ENCODE results near the gene TMEM117. TPM values are rescaled to one million over a fixed set of nuclear protein-coding genes. Genes with fewer than 3 reads are reported as not detected.
"Not testable (repeated sequence)": the region's sequence is repeated elsewhere in the genome, so short reads cannot be mapped to it uniquely, and the experiment has no call there.

Gene TMEM117
- polyA plus RNA-seq, 3 donors from 2014 or later, result 2.0 to 7.8 (median 4.0) TPM

GRCh38 chr12:44158746-44159145 lies 322.9 kb downstream of the TMEM117 start:
- DNase-seq, result no peak
- no peaks in the 10 kb centered on the region for H3K27me3 Mint-ChIP-seq (ENCODE audit: low read depth in 3 of 3)
- H3K9me3 Mint-ChIP-seq, result peaks cover 0 to 3% (median 0%) of the 10 kb centered on the region in 6 donors
- H3K27ac Mint-ChIP-seq, result no peak overlapping the region
- H3K36me3 Mint-ChIP-seq, result no peaks in the 10 kb centered on the region
- no peaks in the 10 kb centered on the region for H3K4me1 Mint-ChIP-seq
- no peak overlapping the region for H3K4me3 Mint-ChIP-seq

DNA sequence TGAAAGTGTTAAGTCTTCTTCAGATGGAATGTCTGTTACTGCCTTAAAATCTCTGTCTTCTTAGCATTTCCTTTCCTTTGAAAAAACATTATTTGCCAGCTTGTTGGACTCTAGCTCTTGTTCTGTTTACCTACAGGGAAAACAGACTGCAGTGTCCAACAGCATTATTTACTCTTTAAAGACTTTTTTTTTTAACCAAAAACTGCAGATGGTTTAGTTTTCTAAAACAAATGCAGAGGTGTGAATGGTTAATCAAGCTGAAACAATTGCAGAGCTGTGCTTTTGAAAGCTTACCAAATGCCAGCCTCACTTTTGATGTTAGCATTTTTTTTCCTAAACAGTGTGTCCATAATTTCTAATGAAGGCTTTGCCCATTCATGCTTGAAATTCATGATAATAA lies 323.3 kb downstream of the TMEM117 start:
- Mint-ChIP-seq H3K4me3 (no peak overlapping the region), H3K36me3 (no peaks in the 10 kb centered on the region), H3K9me3 (peaks cover 0 to 3% (median 0%) of the 10 kb centered on the region in 6 donors), H3K4me1 (no peaks in the 10 kb centered on the region), H3K27ac (no peak overlapping the region), H3K27me3 (ENCODE audit: low read depth in 3 of 3) (no peaks in the 10 kb centered on the region)
- no peak for DNase-seq

GRCh38 chr12:44159862-44160261 lies 324.0 kb downstream of the TMEM117 start:
- H3K36me3 Mint-ChIP-seq, result no peaks in the 10 kb centered on the region
- DNase-seq, result no peak
- no peak overlapping the region for H3K27ac Mint-ChIP-seq
- no peaks in the 10 kb centered on the region for H3K27me3 Mint-ChIP-seq (ENCODE audit: low read depth in 3 of 3)
- peaks cover 0 to 3% (median 0%) of the 10 kb centered on the region in 6 donors for H3K9me3 Mint-ChIP-seq
- H3K4me1 Mint-ChIP-seq, result no peaks in the 10 kb centered on the region
- no peak overlapping the region for H3K4me3 Mint-ChIP-seq

DNA sequence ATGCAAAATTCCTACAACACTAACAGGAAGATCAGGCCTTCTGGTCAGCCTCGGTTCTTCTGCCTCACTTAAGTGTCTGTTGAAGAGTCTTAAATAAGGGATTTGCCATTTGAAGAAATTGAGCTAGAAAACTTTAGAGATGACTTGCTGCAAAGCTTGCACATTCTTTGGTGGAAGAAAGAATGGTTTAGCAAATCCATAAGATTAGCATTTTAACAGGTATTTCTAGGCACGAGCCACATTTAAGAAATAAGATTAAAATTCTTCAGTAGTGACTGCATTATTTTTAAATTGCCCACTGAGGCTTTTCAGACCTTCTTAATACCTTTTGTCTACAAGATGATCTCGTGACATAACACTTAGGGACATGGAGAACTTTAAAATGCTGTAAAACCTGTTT lies 327.1 kb downstream of the TMEM117 start:
- Mint-ChIP-seq H3K27ac (no peak overlapping the region), H3K9me3 (peaks cover 0 to 6% (median under 1%) of the 10 kb centered on the region in 6 donors)
- DNase-seq, result no peak

GRCh38 chr12:44174053-44174452 lies 338.2 kb downstream of the TMEM117 start:
- Mint-ChIP-seq H3K36me3 (peaks cover 3 to 8% (median 4%) of the 10 kb centered on the region in 3 donors), H3K4me3 (no peak overlapping the region), H3K27me3 (ENCODE audit: low read depth in 3 of 3) (peaks cover 0 to 4% (median 2%) of the 10 kb centered on the region in 3 donors), H3K4me1 (no peaks in the 10 kb centered on the region), H3K27ac (no peak overlapping the region), H3K9me3 (peaks cover 5 to 23% (median 9%) of the 10 kb centered on the region in 6 donors)
- no peak for DNase-seq

More for the DNA sequence above, 327.1 kb downstream of the TMEM117 start:
- no peak overlapping the region for H3K4me3 Mint-ChIP-seq
- no peaks in the 10 kb centered on the region for H3K36me3 Mint-ChIP-seq
- peaks cover 0 to 2% (median 0%) of the 10 kb centered on the region in 3 donors for H3K27me3 Mint-ChIP-seq (ENCODE audit: low read depth in 3 of 3)
- no peaks in the 10 kb centered on the region for H3K4me1 Mint-ChIP-seq

DNA sequence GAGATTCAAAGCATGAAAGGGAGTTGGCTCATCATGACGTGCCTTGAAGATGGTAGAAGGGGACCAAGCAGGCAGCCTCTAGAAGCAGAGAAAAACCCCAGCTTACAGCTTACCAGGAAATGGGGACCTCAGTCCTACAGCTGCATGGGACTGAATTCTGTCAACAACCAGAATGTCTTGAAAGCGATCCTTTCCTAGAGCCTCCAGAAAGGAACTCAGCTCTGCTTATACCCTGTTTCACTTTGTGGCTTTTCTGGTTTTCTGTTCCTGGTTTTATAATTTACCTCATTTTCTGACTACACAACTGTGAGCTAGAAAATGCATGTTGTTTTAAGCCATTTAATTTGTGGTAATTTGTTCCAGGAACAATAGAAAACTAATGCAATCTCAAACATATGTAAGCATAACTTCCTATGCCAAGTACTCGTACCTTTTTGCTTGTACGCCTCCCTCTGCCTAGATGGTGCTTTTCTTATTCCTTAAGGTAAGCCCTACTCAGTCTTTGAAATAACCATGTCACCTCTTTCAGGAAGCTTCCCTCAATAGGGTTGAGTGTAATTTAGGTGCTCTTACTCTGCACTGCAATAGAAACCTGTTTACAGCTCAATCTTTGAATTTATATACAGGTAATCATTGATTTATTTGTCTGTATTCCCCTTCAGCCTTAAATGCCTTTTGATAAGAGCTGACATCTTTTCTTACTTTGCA lies 348.8 kb downstream of the TMEM117 start:
- DNase-seq, result no peak
- Mint-ChIP-seq H3K4me1 (no peaks in the 10 kb centered on the region), H3K27me3 (ENCODE audit: low read depth in 3 of 3) (peaks cover 0 to 3% (median 2%) of the 10 kb centered on the region in 3 donors), H3K27ac (no peak overlapping the region), H3K9me3 (peaks cover 0 to 9% (median 2%) of the 10 kb centered on the region in 6 donors), H3K36me3 (no peaks in the 10 kb centered on the region), H3K4me3 (no peak overlapping the region)

- peaks cover 0 to 3% (median 2%) of the 10 kb centered on the region in 3 donors for H3K27me3 Mint-ChIP-seq (ENCODE audit: low read depth in 3 of 3)
- H3K36me3 Mint-ChIP-seq, result no peaks in the 10 kb centered on the region
- no peaks in the 10 kb centered on the region for H3K4me1 Mint-ChIP-seq
- no peak overlapping the region for H3K27ac Mint-ChIP-seq
- H3K4me3 Mint-ChIP-seq, result no peak overlapping the region
- no peak for DNase-seq
- H3K9me3 Mint-ChIP-seq, result peaks cover 0 to 6% (median 2%) of the 10 kb centered on the region in 6 donors
These were observed 357.4 kb downstream of the TMEM117 start for GRCh38 chr12:44193281-44193680.

DNA sequence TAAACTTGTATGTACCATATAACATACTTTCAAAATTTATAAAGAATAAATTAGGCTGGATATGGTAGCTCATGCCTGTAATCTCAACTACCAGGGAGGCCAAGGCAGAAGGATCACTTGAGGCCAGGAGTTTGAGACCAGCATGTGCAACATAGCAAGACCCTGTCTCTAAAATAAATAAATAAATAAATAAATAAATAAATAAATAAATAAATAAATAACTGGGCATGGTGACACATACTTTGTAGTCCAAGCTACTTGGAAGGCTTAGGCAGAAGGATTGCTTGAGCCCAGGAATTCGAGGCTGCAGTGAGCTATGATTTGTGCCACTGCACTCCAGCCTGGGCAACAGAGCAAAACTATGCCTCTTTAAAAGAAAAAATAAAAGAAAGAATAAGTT lies 359.8 kb downstream of the TMEM117 start:
- H3K4me1 Mint-ChIP-seq; DNase-seq; H3K27me3 Mint-ChIP-seq (ENCODE audit: low read depth in 3 of 3): not testable (repeated sequence)

DNA sequence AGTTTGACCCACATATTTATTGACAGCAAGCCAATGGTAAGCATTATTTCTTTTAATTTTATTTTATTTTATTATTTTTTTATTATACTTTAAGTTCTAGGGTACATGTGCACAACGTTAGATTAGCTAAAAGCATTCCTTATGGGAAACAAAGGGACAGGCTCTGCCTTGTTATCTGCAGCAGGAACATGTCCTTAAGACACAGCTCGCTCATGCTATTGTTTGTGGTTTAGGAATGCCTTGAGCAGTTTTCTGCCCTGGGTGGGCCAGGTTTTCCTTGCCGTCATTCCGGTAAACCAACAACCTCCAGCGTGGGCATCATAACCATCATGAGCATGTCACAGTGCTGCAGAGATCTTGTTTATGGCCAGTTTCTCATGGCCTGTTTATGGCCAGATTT lies 370.2 kb downstream of the TMEM117 start:
- H3K27me3 Mint-ChIP-seq (ENCODE audit: low read depth in 3 of 3), result no peaks in the 10 kb centered on the region
- no peaks in the 10 kb centered on the region for H3K4me1 Mint-ChIP-seq
- peaks cover 0 to 42% (median 18%) of the 10 kb centered on the region in 6 donors for H3K9me3 Mint-ChIP-seq
- no peak for DNase-seq
- H3K4me3 Mint-ChIP-seq, result no peak overlapping the region
- H3K27ac Mint-ChIP-seq, result no peak overlapping the region
- peaks cover 6 to 13% (median 9%) of the 10 kb centered on the region in 3 donors for H3K36me3 Mint-ChIP-seq

More for the DNA sequence above, 359.8 kb downstream of the TMEM117 start:
- H3K36me3 Mint-ChIP-seq, H3K4me3 Mint-ChIP-seq, H3K27ac Mint-ChIP-seq: not testable (repeated sequence)
- H3K9me3 Mint-ChIP-seq, result peaks cover 0 to 11% (median 3%) of the 10 kb centered on the region in 6 donors

- Mint-ChIP-seq H3K9me3 (peaks cover 0 to 9% (median 5%) of the 10 kb centered on the region in 6 donors), H3K27me3 (ENCODE audit: low read depth in 3 of 3) (peaks cover 0 to 4% (median 1%) of the 10 kb centered on the region in 3 donors), H3K27ac (no peak overlapping the region)
These were observed 381.4 kb downstream of the TMEM117 start for GRCh38 chr12:44217146-44217883.

DNA sequence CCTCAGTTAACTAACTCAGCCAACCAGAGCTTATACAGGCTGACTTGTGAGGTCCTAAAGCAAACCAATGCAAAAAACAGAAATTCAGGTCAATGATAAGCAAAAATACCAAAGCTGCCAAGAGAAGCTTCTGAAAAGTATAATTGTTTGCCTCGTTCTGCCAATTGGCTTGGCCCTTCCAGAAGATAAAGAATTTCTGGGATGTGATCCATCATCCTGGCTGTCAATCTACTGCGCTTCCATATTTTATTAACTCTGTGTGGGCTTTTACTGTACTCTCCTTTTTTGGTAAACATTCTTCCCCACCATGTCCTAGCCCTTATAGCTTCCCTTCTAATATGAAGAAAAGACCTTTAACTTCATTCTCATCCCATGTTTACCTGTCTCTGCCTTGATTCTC lies 387.9 kb downstream of the TMEM117 start:
- Mint-ChIP-seq H3K27ac (no peak overlapping the region), H3K36me3 (peaks cover 0 to 5% (median 0%) of the 10 kb centered on the region in 3 donors), H3K9me3 (peaks cover 0 to 11% (median 0%) of the 10 kb centered on the region in 6 donors), H3K4me1 (no peaks in the 10 kb centered on the region), H3K4me3 (no peak overlapping the region), H3K27me3 (ENCODE audit: low read depth in 3 of 3) (peaks cover 0 to 2% (median 1%) of the 10 kb centered on the region in 3 donors)
- DNase-seq, result no peak

More at GRCh38 chr12:44217146-44217883, 381.4 kb downstream of the TMEM117 start:
- peaks cover 9 to 17% (median 12%) of the 10 kb centered on the region in 3 donors for H3K36me3 Mint-ChIP-seq
- no peaks in the 10 kb centered on the region for H3K4me1 Mint-ChIP-seq
- no peak overlapping the region for H3K4me3 Mint-ChIP-seq
- no peak for DNase-seq

- no peak overlapping the region for H3K27ac Mint-ChIP-seq
- H3K27me3 Mint-ChIP-seq (ENCODE audit: low read depth in 3 of 3), result peaks cover 0 to 2% (median 1%) of the 10 kb centered on the region in 3 donors
- H3K9me3 Mint-ChIP-seq, result peaks cover 0 to 11% (median 0%) of the 10 kb centered on the region in 6 donors
- no peaks in the 10 kb centered on the region for H3K4me1 Mint-ChIP-seq
- DNase-seq, result no peak
- H3K4me3 Mint-ChIP-seq, result no peak overlapping the region
- H3K36me3 Mint-ChIP-seq, result peaks cover 0 to 5% (median 0%) of the 10 kb centered on the region in 3 donors
These were observed 388.7 kb downstream of the TMEM117 start for GRCh38 chr12:44224399-44225148.

GRCh38 chr12:44225149-44225510 lies 389.2 kb downstream of the TMEM117 start:
- Mint-ChIP-seq H3K36me3 (no peaks in the 10 kb centered on the region), H3K9me3 (peaks cover 0 to 11% (median 0%) of the 10 kb centered on the region in 6 donors), H3K27me3 (ENCODE audit: low read depth in 3 of 3) (peaks cover 0 to 2% (median 1%) of the 10 kb centered on the region in 3 donors), H3K27ac (no peak overlapping the region), H3K4me3 (no peak overlapping the region), H3K4me1 (no peaks in the 10 kb centered on the region)
- no peak for DNase-seq
